KMS-11 (cell line): ENCODE measurements around the gene PNPLA7.

ENCODE experiments used
- H2AFZ ChIP-seq: fragments of 200-600 bp; sonication (generic); 2 replicates; pipeline ENCODE4 v1.6.1; 2016; ENCODE audit warnings: antibody characterized with exemption, mixed run types, low read depth
- H3K27ac ChIP-seq: fragments of 200-600 bp; sonication (generic); 2 replicates; pipeline ENCODE4 v1.6.1; 2016; ENCODE audit warnings: mild to moderate bottlenecking, mixed run types
- H3K27me3 ChIP-seq: fragments of 200-600 bp; sonication (generic); 2 replicates; pipeline ENCODE4 v1.6.1; 2017; ENCODE audit warnings: mild to moderate bottlenecking, low read depth, mixed run types, moderate library complexity; ENCODE audit not compliant: insufficient read depth
- H3K36me3 ChIP-seq: fragments of 200-600 bp; sonication (generic); 2 replicates; pipeline ENCODE4 v1.6.1; 2017; ENCODE audit warnings: mild to moderate bottlenecking, mixed run types; ENCODE audit not compliant: insufficient read depth
- H3K4me1 ChIP-seq: fragments of 200-600 bp; sonication (generic); 2 replicates; pipeline ENCODE4 v1.6.1; 2016; ENCODE audit warnings: mild to moderate bottlenecking, low read depth, mixed run types; ENCODE audit not compliant: poor library complexity, severe bottlenecking
- H3K4me2 ChIP-seq: fragments of 200-600 bp; sonication (generic); 2 replicates; pipeline ENCODE4 v1.7.0; 2016; ENCODE audit warnings: mild to moderate bottlenecking, mixed run types
- H3K4me3 ChIP-seq: fragments of 200-600 bp; sonication (generic); IDR thresholded peaks from 2 replicates; pipeline ENCODE4 v1.6.1; 2017; ENCODE audit warnings: low read depth, low read length, mixed read lengths; ENCODE audit not compliant: insufficient read depth
- H3K79me2 ChIP-seq: fragments of 200-600 bp; sonication (generic); 2 replicates; pipeline ENCODE4 v1.6.1; 2016; ENCODE audit warnings: low read depth, mixed run types; ENCODE audit not compliant: insufficient read depth
- H3K9ac ChIP-seq: fragments of 200-600 bp; sonication (generic); 2 replicates; pipeline ENCODE4 v1.6.1; 2016; ENCODE audit warnings: mild to moderate bottlenecking, mixed run types
- H4K20me1 ChIP-seq: fragments of 200-600 bp; sonication (generic); 2 replicates; pipeline ENCODE4 v1.6.1; 2016; ENCODE audit warnings: mild to moderate bottlenecking, mixed run types; ENCODE audit not compliant: insufficient read depth
- CTCF ChIP-seq: fragments of 200-600 bp; sonication (generic); conservative IDR thresholded peaks from 2 replicates; pipeline ENCODE4 v1.6.1; 2017; ENCODE audit warnings: low read depth, mild to moderate bottlenecking, antibody characterized with exemption, low read length, moderate library complexity, mixed read lengths

Gene PNPLA7

GRCh38 chr9:137475666-137476065 lies 74.5 kb downstream of the PNPLA7 start:
- Histone ChIP-seq H3K27ac (no peak overlapping the region), H3K36me3 (no peaks in the 10 kb centered on the region), H2AFZ (no peak overlapping the region), H4K20me1 (no peaks in the 10 kb centered on the region), H3K27me3 (no peaks in the 10 kb centered on the region), H3K4me2 (no peak overlapping the region), H3K79me2 (no peaks in the 10 kb centered on the region), H3K4me1 (peaks cover 9% of the 10 kb centered on the region), H3K9ac (no peak overlapping the region), H3K4me3 (no peak overlapping the region)
- TF ChIP-seq CTCF = no peak

DNA sequence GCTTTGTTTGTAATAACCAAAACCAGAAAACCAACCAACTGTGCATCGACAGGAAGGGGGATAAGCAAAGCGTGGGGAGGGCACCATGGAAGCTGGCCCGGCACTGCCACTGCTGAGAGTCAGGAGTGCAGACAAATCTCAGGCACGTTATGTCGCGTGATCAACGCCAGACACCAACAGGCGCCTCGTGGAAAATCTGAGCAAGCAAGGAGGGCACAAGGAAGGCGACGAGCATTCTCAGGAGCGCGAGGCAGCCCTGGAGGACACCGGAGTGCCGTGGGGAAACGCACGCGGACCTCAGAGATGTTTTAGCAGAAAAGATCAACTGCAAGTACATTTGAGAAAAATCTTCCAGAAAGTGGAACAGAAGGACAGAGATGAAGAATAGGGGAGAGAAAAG lies 75.9 kb downstream of the PNPLA7 start:
- no peaks in the 10 kb centered on the region for H3K36me3 ChIP-seq

DNA sequence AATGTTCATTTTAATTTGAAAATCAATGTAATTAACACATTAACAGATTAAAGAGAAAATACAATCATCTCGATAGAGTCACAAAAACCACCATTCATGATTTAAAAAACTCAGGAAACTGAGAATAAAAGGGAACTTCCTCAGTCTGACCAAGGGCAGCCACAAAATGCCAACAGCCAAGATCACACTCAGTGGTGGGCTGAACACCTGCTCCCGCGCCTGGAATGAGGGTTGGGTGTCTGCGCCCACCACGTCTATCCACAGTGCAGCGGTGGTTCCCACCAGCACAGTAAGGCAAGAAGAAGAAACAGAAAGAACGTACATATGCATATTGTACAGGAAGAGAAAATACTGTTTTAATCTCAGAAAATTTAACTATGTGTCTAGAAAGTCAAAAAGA lies 79.4 kb downstream of the PNPLA7 start:
- H3K4me1 ChIP-seq = peaks cover 4% of the 10 kb centered on the region
- no peak overlapping the region for H3K4me2 ChIP-seq
- TF ChIP-seq CTCF = no peak
- H3K79me2 ChIP-seq = no peaks in the 10 kb centered on the region
- H3K4me3 ChIP-seq = no peak overlapping the region
- H3K9ac ChIP-seq = no peak overlapping the region
- H3K27ac ChIP-seq = no peak overlapping the region
- H3K27me3 ChIP-seq = no peaks in the 10 kb centered on the region; the same call in 1 of the 2 replicates
- no peak overlapping the region for H2AFZ ChIP-seq
- H4K20me1 ChIP-seq = no peaks in the 10 kb centered on the region
- no peaks in the 10 kb centered on the region for H3K36me3 ChIP-seq

More for the DNA sequence above, 75.9 kb downstream of the PNPLA7 start:
- H3K27ac ChIP-seq = no peak overlapping the region
- no peaks in the 10 kb centered on the region for H4K20me1 ChIP-seq
- no peaks in the 10 kb centered on the region; the same call in 1 of the 2 replicates for H3K27me3 ChIP-seq
- no peak for TF ChIP-seq CTCF
- H2AFZ ChIP-seq = no peak overlapping the region
- H3K9ac ChIP-seq = no peak overlapping the region
- no peak overlapping the region for H3K4me2 ChIP-seq
- H3K79me2 ChIP-seq = no peaks in the 10 kb centered on the region
- peaks cover 9% of the 10 kb centered on the region for H3K4me1 ChIP-seq
- H3K4me3 ChIP-seq = no peak overlapping the region

DNA sequence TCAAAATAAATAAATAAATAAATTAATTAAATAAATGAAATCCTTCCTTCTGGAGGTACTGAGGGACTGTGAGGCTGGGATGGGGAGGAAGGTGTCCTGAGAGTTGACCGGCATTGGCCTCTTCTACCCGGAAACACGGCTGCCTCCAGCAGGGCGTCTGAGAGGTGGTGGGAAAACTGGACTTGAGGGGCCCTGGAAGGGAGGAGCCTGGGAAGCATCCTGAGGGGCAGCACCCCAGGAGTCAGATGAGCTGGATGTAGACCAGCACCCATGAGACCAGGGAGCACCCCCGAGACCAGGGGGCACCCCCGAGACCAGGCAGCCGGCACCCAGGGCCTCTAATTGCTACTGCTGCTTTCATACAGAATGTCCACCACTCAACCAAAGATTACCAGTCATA lies 82.3 kb downstream of the PNPLA7 start:
- Histone ChIP-seq H3K27me3 (no peaks in the 10 kb centered on the region; the same call in 1 of the 2 replicates), H3K4me1 (peaks cover 7% of the 10 kb centered on the region), H3K27ac (no peak overlapping the region), H4K20me1 (no peaks in the 10 kb centered on the region), H3K4me3 (no peak overlapping the region), H2AFZ (no peak overlapping the region), H3K4me2 (no peak overlapping the region), H3K36me3 (no peaks in the 10 kb centered on the region), H3K79me2 (no peaks in the 10 kb centered on the region), H3K9ac (no peak overlapping the region)
- TF ChIP-seq CTCF = no peak
